ENCODE data around the gene FKBP15.
A peak's percentile ranks its signal among the peaks of the same experiment; 100 is the strongest.
"Not testable (repeated sequence)": the region's sequence is repeated elsewhere in the genome, so short reads cannot be mapped to it uniquely, and the experiment has no call there.

Gene FKBP15

DNA sequence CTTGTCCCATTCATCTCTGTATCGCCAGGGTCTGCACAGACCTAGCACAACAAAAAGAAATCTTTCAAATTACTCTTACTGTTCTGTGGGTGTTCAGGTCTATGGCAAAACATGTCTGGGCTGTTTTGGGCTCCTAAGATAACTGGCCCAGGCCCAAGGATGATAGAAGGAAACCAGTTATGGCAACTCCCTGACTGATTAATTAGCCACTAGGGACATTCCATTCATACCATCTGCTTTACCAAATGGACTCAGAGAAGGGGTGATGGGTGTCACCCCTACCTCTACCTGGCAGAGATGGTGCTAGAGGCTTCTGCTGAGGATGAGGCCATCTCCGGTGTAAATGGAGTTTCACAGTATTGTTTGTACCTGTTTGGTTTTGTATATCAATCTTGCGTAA, 68.4 kb downstream of the FKBP15 start:
- TF ChIP-seq CTCF (conservative IDR thresholded peaks at IDR 0.05; ENCODE audit: low read depth, low read length) = no peak
- H3K4me3 ChIP-seq (ENCODE audit: low read depth, low read length) = no peak overlapping the region
- DNase-seq (ENCODE audit: low read depth) = no peak

DNA sequence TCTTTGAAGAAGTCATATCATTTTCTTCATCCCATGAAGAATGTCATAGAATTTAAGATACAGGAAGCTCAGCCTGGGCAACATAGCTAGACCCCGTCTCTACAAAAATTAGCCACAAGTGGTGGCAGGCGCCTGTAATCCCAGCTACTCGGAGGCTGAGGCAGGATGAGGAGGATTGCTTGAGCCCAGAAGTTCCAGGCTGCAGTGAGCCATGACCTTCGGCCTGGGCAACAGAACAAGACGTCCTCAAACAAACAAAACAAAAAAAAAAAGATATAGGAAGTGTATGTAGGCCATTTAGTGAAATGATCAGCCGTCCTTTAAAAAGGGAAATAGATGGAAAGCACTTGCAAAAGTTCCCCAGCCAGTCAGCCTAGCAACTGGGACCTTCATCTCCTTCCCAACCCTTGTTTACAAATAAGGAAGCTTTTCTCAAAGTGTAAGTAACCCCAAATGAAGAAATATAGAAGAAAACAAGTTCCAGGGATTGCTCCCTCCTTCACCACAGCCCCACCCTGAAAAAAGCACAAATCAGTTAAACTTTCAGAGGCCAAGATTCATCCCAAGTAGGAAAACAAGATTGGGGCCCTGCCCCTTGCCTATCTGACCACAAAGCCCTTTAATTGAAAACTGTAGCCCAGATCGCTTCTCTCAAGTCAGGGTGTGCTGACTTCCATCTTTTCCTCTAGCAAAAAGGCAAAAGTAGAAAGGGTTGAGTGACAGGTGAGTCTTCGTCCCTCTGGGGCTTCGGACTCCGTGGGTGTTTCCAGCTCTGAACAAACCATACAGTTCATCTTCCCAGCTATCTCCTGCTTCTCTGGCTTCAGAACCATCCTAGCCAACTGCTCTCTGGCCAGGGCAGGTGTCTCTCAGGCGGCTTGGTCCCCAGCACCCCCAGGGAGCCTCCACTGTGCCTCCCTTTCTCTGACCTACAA, 69.1 kb downstream of the FKBP15 start:
- no peak for TF ChIP-seq CTCF (conservative IDR thresholded peaks at IDR 0.05; ENCODE audit: low read depth, low read length)
- DNase-seq (ENCODE audit: low read depth) = no peak
- H3K4me3 ChIP-seq (ENCODE audit: low read depth, low read length) = peak overlapping the region; percentile 89

- peak within 1 kb of the TSS; percentile 89 for H3K4me3 ChIP-seq (ENCODE audit: low read depth, low read length)
- peak; percentile 38 for TF ChIP-seq CTCF (conservative IDR thresholded peaks at IDR 0.05; ENCODE audit: low read depth, low read length)
Measured at GRCh38 chr9:113150670-113151611, 70.1 kb downstream of the FKBP15 start, which contains the start of gene SLC31A2. Gene SLC31A2, plus strand, starts transcription at chr9:113151007. Its CDS starts 68 bp downstream, at chr9:113151075.

GRCh38 chr9:113149561-113149960, 71.5 kb downstream of the FKBP15 start:
- H3K4me3 ChIP-seq (ENCODE audit: low read depth, low read length); DNase-seq (ENCODE audit: low read depth): not testable (repeated sequence)

More at GRCh38 chr9:113150670-113151611, 70.1 kb downstream of the FKBP15 start, which contains the start of gene SLC31A2:
- peak; percentile 77 for DNase-seq (ENCODE audit: low read depth)

- no peak for TF ChIP-seq CTCF (conservative IDR thresholded peaks at IDR 0.05; ENCODE audit: low read depth, low read length)
- no peak for DNase-seq (ENCODE audit: low read depth)
- no peak overlapping the region for H3K4me3 ChIP-seq (ENCODE audit: low read depth, low read length)
Measured at GRCh38 chr9:113148781-113149510, 72.1 kb downstream of the FKBP15 start.

GRCh38 chr9:113148372-113148705, 72.7 kb downstream of the FKBP15 start:
- no peak for DNase-seq (ENCODE audit: low read depth)
- no peak for TF ChIP-seq CTCF (conservative IDR thresholded peaks at IDR 0.05; ENCODE audit: low read depth, low read length)
- H3K4me3 ChIP-seq (ENCODE audit: low read depth, low read length) = no peak overlapping the region
